Keratinocyte (primary cell): ENCODE results near the gene SORL1-AS1.

Experiments
- DNase-seq: peaks from one replicate; pipeline ENCODE4 v3.0.0-alpha.2; 2011; ENCODE audit warnings: low read depth, missing footprints, low spot score
- FAIRE-seq: peaks from 2 replicates; lab custom pipeline; 2011; peaks lifted over from hg19 to GRCh38; lab: Jason Lieb, UNC
- H2AFZ ChIP-seq: 2 replicates; pipeline ENCODE4 v1.6.0; 2012; ENCODE audit warnings: low read length, control low read depth, inconsistent platforms; ENCODE audit not compliant: control insufficient read depth
- H3K27ac ChIP-seq: 2 replicates; pipeline ENCODE4 v1.5.1; 2011; ENCODE audit warnings: low read length; ENCODE audit not compliant: control insufficient read depth, insufficient read depth
- H3K27me3 ChIP-seq: 3 replicates; pipeline ENCODE4 v1.6.0; 2011; ENCODE audit warnings: low read length; ENCODE audit not compliant: control insufficient read depth, insufficient read depth; ENCODE audit errors: extremely low read depth
- H3K36me3 ChIP-seq, 2 experiments: 2 replicates in 1 of 2; 3 replicates in 1 of 2; pipeline ENCODE4 v1.5.1; 2011; ENCODE audit warnings: low read length in 2 of 2, mild to moderate bottlenecking in 1 of 2; ENCODE audit not compliant: control insufficient read depth in 2 of 2, insufficient read depth in 2 of 2; ENCODE audit errors: extremely low read depth in 1 of 2
- H3K4me1 ChIP-seq: 3 replicates; pipeline ENCODE4 v1.5.1; 2011; ENCODE audit warnings: low read length; ENCODE audit not compliant: control insufficient read depth, insufficient read depth; ENCODE audit errors: extremely low read depth
- H3K4me2 ChIP-seq: 3 replicates; pipeline ENCODE4 v1.6.0; 2011; ENCODE audit warnings: low read depth, low read length; ENCODE audit not compliant: control insufficient read depth, insufficient read depth; ENCODE audit errors: extremely low read depth
- H3K4me3 ChIP-seq, 3 experiments: fragments of 200-600 bp in 1 of 3; sonication (generic) in 1 of 3; 2 replicates in 2 of 3; 3 replicates in 1 of 3; pipeline ENCODE4 v1.5.1; 2011 to 2016; ENCODE audit warnings: low read length in 3 of 3, mild to moderate bottlenecking in 3 of 3, control low read depth in 2 of 3, inconsistent platforms in 1 of 3, low read depth in 1 of 3, mixed read lengths in 1 of 3, mixed run types in 1 of 3, moderate library complexity in 1 of 3; ENCODE audit not compliant: control insufficient read depth in 2 of 3, insufficient read depth in 2 of 3; ENCODE audit errors: extremely low read depth in 1 of 3
- H3K79me2 ChIP-seq: 2 replicates; pipeline ENCODE4 v1.6.0; 2012; ENCODE audit warnings: low read length; ENCODE audit not compliant: control insufficient read depth, insufficient read depth
- H3K9ac ChIP-seq: 3 replicates; pipeline ENCODE4 v1.6.0; 2011; ENCODE audit warnings: low read length; ENCODE audit not compliant: control insufficient read depth, insufficient read depth; ENCODE audit errors: extremely low read depth
- H3K9me1 ChIP-seq: 3 replicates; pipeline ENCODE4 v1.6.0; 2011; ENCODE audit warnings: low read length; ENCODE audit not compliant: control insufficient read depth, insufficient read depth; ENCODE audit errors: extremely low read depth
- H3K9me3 ChIP-seq: 2 replicates; pipeline ENCODE4 v1.5.1; 2012; ENCODE audit warnings: low read depth, low read length; ENCODE audit not compliant: control insufficient read depth
- H4K20me1 ChIP-seq: 3 replicates; pipeline ENCODE4 v1.6.0; 2011; ENCODE audit warnings: low read length; ENCODE audit not compliant: control insufficient read depth, insufficient read depth; ENCODE audit errors: extremely low read depth
- CTCF ChIP-seq, 3 experiments: IDR thresholded peaks in 1 of 3; conservative IDR thresholded peaks in 1 of 3; optimal IDR thresholded peaks in 1 of 3; 2 replicates in 2 of 3; 3 replicates in 1 of 3; pipeline versions ENCODE3 to v1.5.1; 2011; ENCODE audit warnings: low read length in 3 of 3, mild to moderate bottlenecking in 3 of 3, moderate library complexity in 2 of 3, control low read depth in 1 of 3, inconsistent platforms in 1 of 3; ENCODE audit not compliant: insufficient read depth in 2 of 3; ENCODE audit errors: extremely low read depth in 1 of 3
- EZH2 ChIP-seq: IDR thresholded peaks from one replicate; pipeline ENCODE4 v1.6.1; 2012; ENCODE audit warnings: inconsistent platforms, mild to moderate bottlenecking, low read length, moderate library complexity
- dilution Hi-C: fragments of 300-500 bp; cut with MboI; formaldehyde crosslinking; loops from one replicate; pipeline ENCODE4 v1.7.0; 2020; ENCODE audit warnings: low sequenced_read_pairs; ENCODE audit not compliant: extremely low pct_ligation_motif_present

The SORL1-AS1 gene

DNA sequence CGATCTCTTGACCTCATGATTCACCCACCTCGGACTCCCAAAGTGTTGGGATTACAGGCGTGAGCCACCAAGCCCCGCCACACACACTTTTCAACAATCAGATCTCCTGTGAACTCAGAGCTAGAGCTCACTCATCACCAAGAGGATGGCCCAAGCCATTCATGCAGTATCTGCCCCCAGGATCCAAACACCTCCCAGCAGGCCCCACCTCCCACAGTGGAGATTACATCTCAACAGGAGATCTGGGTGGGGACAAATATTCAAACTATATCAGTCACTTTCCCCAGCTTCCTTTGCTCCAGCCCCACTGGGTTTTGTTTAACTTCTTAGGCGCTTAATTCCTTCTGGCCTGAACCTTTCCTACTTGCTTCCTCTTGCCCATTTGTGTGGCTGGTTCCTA is 26.9 kb downstream of the SORL1-AS1 start:
- no peaks in the 10 kb centered on the region for H3K9me1 ChIP-seq
- H3K4me1 ChIP-seq = no peaks in the 10 kb centered on the region
- no peak overlapping the region for H3K9ac ChIP-seq
- H3K27ac ChIP-seq = no peak overlapping the region
- no peaks in the 10 kb centered on the region for H3K36me3 ChIP-seq
- DNase-seq = no peak
- H3K79me2 ChIP-seq = no peaks in the 10 kb centered on the region
- no peak for FAIRE-seq
- H3K27me3 ChIP-seq = peaks cover 31% of the 10 kb centered on the region
- H3K4me3 ChIP-seq = no peak overlapping the region
- H3K4me2 ChIP-seq = no peak overlapping the region
- dilution Hi-C loops = no loop called here
- no peaks in the 10 kb centered on the region for H3K9me3 ChIP-seq
- no peaks in the 10 kb centered on the region for H4K20me1 ChIP-seq
- H2AFZ ChIP-seq = no peak overlapping the region
- TF ChIP-seq EZH2 (no peak), CTCF (optimal IDR thresholded peaks at IDR 0.05 in 1 of 3, IDR thresholded peaks at IDR 0.05 in 1 of 3, conservative IDR thresholded peaks at IDR 0.05 in 1 of 3; ENCODE audit: extremely low read depth in 1 of 3, insufficient read depth in 2 of 3, low read length in 3 of 3) (no peak)

DNA sequence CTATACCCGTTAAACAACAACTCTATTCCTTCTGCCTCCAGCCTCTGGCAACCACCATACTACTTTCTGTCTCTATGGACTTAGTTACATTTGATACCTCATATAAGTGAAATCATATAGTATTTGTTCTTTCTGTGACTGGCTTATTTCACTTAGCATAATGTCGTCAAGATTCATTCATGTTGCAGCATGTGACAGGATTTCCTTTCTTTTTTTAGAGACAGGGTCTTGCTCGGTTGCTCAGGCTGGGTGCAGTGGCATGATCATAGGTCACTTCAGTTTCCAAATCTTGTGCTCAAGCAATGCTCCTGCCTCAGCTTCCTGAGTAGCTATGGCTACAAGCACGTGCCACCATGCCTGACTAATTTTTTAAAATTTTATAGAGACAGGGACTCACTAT is 30.1 kb downstream of the SORL1-AS1 start:
- H3K36me3 ChIP-seq = no peaks in the 10 kb centered on the region
- no peak overlapping the region for H3K27ac ChIP-seq
- no peaks in the 10 kb centered on the region for H4K20me1 ChIP-seq
- no peaks in the 10 kb centered on the region for H3K9me1 ChIP-seq
- no peak for DNase-seq
- no peak overlapping the region for H3K9ac ChIP-seq
- peaks cover 19% of the 10 kb centered on the region for H3K27me3 ChIP-seq
- H3K4me2 ChIP-seq = no peak overlapping the region
- H3K4me1 ChIP-seq = peaks cover 7% of the 10 kb centered on the region
- TF ChIP-seq EZH2 (no peak), CTCF (optimal IDR thresholded peaks at IDR 0.05 in 1 of 3, IDR thresholded peaks at IDR 0.05 in 1 of 3, conservative IDR thresholded peaks at IDR 0.05 in 1 of 3; ENCODE audit: extremely low read depth in 1 of 3, insufficient read depth in 2 of 3, low read length in 3 of 3) (no peak)
- H2AFZ ChIP-seq = no peak overlapping the region
- no peaks in the 10 kb centered on the region for H3K79me2 ChIP-seq
- H3K9me3 ChIP-seq = no peaks in the 10 kb centered on the region
- H3K4me3 ChIP-seq = no peak overlapping the region
- dilution Hi-C loops = no loop called here
- FAIRE-seq = no peak
